GM12873 (cell line): ENCODE results near the gene PXDN.

ENCODE experiments used
- CTCF ChIP-seq: IDR thresholded peaks from 2 replicates; pipeline ENCODE4 v1.5.1; 2012; ENCODE audit warnings: low read depth, mild to moderate bottlenecking, moderate library complexity, low read length, control low read depth; ENCODE audit not compliant: insufficient read depth; ENCODE audit errors: missing control alignments

The PXDN gene

GRCh38 chr2:1612391-1613077 lies 131.8 kb downstream of the PXDN start:
- TF ChIP-seq CTCF, result no peak

GRCh38 chr2:1611886-1612285 lies 132.4 kb downstream of the PXDN start:
- TF ChIP-seq CTCF, result no peak

GRCh38 chr2:1610096-1610485 lies 134.2 kb downstream of the PXDN start:
- TF ChIP-seq CTCF, result no peak

- TF ChIP-seq CTCF, result no peak
Observed at GRCh38 chr2:1609485-1610095, 134.7 kb downstream of the PXDN start.

- no peak for TF ChIP-seq CTCF
Observed at GRCh38 chr2:1609040-1609439, 135.3 kb downstream of the PXDN start.

- TF ChIP-seq CTCF, result no peak
Observed at GRCh38 chr2:1607971-1608688, 136.2 kb downstream of the PXDN start.

- TF ChIP-seq CTCF, result no peak
Observed at GRCh38 chr2:1607236-1607920, 136.9 kb downstream of the PXDN start.
